HG03039 (cell line): ENCODE measurements around the gene ZNF541.

ENCODE experiments used
- ATAC-seq: cut with Tn5 transposase; IDR thresholded peaks from one replicate; pipeline ENCODE4 v1.9.1; 2021; ENCODE audit warnings: mild to moderate bottlenecking, moderate library complexity; ENCODE audit not compliant: unreplicated experiment

Gene ZNF541

DNA sequence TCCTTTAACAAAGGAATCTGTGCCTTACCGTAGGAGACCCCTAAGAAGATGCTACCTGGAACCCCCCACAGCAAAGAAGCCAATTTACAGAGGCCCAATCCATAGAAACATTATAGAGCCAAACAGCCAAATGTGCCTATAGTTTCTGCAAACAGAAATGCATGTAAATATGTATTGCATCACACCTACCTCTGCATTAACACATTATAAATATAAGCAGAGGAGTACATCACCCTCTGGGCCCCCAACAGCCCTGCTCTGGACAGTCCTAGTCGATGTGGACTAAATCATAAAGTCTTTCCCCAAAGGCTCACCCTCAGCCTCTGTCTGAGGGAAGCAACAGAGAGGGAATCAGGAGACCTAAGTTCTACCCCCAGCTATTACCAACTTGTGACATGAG, 25.7 kb downstream of the ZNF541 start:
- ATAC-seq: no peak

DNA sequence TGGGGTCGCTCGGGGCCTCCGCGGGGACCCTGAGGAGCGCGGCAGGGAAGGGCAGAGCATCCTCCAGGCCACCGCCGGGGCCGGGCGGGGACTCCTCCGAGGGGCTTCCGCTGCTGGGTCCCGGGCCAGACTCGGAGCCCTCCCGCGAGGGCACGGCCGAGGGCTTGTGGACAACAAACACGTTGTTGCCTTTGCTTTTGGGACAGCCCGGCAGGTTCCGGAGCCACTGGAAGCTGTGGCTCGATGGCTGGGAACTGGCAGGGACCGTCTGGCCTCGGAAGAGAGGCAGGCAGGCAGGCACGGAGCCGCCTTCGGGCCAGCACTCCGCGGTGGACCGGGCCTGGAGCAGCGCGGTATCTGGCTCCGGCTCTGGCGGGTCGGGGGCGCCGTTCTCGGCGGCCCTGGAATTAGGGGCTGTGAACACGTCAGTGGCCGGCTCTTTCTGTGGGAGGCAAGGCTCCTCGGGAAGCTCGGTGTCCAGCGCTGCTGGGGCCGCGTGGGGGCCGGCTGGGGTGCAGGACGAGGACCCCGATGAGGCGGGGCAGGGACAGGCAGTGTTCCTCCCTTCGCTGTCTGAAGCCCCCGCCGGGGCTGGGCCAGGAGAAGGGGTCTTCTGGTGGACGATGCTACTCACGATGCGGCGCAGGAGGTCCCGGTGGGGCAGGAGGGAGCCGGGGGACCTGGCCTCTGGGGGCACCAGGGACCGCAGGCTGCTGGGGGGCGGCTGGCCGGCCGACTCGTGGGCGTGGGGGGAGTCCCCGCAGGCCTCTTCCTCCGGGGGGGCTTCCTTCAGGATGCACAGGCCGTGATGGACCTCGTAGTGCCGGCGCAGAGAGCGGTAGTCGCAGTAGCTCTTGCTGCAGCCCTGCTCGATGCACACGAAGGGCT, 27.6 kb downstream of the ZNF541 start:
- no peak for ATAC-seq

DNA sequence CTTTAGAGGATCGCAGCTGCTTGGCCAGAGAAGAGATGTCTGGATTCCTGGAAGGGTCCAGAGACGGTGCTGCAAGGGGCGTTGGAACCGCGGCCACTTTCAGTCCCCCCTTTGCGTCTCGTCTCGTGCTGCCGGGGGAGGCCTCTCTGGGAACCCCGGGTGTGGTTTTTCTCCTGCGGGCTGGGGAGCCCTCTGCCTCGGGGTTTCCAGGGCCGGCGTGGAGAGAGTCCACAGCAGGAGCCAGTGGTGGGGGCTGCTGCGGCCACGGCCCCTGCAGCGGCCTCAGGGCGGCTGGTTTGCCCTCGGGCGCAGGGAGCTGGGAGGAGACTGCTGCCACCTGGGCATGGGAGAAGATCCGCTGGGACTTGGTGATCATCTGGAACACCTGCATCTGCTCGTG, 28.5 kb downstream of the ZNF541 start:
- no peak for ATAC-seq

DNA sequence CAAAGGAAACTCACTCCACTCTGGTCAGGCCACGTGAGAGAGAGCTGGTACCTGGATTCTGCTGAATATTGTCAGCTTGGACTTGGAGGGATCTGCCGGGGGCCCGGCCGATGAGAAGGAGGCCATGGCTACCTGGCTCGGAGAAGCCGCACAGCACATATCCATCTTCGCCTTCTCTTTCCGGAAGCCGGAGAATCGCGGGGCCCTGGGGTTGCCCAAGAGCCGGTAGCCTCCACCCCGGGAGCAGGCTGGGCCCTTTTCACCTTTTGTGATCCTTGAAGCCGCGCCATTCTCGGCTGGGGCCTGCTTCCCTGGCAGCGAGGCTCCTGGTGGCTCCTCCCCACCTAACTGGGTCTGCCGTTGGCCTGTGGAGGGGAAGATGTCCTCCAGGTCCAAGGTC, 28.9 kb downstream of the ZNF541 start:
- no peak for ATAC-seq

DNA sequence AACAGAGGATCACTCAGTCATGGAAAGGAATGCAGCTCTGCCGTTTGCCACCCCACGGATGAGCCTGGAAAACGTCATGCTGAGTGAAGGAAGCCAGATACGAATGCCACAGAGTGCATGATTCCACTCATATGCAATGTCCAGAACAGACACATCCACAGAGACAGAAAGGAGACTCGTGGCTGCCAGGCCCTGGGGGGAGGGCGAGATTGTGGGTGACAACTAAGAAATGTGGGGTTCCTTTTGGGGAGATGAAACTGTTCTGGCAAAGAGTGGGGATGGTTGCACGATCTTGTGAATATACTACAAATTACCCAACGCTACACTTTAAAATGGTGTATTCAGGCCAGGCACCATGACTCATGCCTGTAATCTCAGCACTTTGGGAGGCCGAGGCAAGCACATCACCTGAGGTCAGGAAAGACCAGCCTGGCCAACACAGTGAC, 30.9 kb downstream of the ZNF541 start:
- ATAC-seq: no peak

DNA sequence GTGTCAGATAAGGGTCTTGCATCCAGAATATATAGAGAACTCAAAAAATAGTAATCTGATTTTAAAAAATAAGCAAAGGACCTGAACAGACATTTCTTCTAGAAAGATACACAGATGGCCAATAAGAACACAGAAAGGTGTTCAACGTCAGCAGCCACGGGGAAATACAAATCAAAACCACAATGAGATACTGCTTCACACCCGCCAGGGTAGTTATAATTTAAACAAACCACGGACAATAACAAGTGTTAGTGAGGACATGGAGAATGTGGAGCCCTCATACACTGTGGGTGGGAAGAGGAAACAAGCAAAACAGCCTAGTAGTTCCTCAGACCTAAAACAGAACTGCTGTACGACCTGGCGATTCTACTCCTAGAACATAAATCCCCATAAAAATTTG, 31.4 kb downstream of the ZNF541 start:
- no peak for ATAC-seq

DNA sequence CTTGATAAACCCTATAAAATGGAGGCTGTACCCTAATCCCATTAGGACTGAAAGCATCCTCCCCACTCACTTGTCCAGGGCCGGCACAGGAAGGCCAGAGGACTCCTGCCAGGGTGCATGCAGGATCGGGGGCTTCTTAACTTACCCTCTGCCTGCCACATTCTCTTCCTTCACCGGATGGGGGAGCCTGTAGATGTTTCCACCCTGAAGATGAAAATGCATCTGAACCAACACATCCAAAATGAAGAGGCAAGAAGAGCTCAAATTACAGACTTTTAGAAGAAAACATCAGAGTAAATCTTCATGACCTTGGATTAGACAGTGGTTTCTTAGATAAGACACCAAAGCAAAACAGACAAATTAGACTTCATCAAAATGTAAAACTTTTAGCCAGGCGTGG, 32.2 kb downstream of the ZNF541 start:
- ATAC-seq: no peak

DNA sequence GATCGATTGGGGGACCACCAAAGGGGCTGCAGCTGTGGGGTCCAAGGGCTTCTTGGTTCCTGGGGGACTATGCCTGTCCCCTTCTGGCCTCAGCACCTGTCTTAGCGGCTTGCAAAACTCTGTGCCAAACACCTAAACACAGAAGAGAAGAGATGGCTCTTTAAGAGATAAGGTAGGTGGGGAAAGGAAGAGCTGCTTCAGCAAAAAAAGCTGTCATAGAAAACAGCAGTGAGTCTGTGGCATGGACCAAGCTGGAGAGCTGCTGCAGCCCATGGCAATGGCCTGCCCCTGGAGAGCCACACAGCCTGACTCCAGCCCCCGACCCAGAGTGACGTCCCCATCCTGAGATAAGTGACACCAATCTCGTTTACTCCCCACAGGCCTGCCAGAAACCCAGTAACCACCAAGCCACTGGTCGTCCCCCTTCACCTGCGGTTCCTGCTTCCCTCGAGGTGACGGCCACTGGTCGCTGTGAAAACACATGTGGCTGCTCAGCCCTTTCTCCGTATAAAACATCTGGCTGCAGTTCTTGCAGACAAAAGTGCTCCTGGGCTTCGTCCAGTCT, 33.1 kb downstream of the ZNF541 start:
- ATAC-seq: no peak

DNA sequence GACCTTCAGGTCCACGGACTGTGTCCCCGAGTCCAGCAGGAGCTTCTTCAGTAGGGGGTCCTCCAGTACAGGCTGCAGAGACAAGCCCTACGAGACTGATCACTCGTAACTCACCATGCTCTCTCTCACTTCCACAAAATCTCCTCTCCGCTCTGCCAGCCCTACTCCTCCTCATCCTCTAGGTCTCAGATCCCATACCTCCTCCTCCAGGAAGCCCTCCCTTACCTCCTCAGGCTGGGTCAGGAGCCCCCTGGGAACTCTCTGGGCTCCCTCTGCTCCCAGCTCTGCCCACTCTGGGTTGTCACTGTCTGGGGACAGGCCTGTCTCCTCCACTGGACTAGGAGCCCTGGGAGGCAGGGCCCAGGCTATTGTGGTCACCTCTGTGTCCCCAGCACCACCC, 34.1 kb downstream of the ZNF541 start:
- no peak for ATAC-seq

DNA sequence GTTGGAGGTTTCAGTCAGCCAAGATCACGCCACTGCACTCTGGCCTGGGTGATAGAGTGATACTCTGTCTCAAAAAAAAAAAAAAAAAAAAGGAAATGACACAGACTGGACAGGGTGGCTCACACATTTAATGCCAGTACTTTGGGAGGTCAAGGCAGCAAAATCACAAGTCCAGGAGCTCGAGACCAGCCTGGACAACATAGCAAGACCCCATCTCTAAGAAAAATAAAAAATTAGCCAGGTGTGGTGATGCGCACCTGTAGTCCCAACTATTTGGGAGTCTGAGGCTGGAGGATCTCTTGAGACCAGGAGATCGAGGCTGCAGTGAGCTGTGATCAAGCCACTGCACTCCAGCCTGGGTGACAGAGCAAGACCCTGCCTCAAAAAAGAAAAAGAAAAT, 35.5 kb downstream of the ZNF541 start:
- ATAC-seq: no peak

DNA sequence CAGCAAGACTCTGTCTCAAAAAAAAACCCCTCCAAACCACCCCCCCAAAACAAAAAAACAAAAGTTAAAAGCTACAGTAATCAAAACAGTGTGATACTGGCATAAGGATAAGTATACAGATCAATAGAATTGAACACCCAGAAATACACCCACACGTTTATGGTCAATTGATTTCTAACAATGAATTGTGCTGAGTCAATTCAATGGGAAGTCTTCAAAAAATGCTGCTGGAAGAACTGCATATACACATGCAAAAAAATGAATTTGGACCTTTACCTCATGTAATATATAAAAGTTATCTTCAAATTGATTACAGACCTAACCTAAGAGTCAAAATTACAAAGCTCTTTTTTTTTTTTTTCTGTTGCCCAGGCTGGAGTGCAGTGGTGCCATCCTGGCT, 38.3 kb downstream of the ZNF541 start:
- no peak for ATAC-seq

DNA sequence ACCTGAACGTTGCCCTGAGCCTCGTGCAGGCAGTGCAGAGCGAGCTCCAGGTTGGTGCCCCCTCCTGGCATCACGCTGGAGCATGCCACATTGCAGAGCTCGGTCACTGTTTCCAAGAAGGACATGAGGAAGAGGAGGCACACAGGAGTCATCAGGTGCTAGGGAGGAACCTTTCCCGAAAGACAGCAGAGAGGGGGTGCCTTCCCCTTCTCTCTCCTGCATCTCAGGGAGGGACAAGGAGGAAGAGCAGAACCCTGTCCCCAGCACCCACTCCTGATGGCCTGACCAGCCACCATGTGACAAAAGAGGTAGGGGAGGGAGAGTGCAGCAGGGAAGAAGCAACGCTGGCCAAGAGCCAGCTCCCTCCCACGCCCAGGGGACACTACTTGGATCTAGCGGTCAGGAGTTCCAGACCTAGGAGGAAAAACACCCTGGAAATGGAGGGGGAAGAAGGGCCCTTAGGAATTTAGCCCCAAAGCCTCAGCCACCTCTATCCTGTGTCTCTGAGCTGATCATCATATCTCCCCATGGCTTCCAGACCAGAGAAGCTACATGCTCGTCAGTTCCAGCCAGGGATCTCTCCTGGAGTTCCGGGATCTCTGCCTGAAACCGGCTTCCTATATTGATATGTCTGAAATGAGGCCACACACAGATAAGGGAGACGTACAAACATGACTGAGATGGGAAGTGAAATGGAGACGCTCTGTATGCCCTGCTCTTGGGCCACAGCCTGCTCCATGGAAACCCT, 41.1 kb downstream of the ZNF541 start:
- no peak for ATAC-seq

DNA sequence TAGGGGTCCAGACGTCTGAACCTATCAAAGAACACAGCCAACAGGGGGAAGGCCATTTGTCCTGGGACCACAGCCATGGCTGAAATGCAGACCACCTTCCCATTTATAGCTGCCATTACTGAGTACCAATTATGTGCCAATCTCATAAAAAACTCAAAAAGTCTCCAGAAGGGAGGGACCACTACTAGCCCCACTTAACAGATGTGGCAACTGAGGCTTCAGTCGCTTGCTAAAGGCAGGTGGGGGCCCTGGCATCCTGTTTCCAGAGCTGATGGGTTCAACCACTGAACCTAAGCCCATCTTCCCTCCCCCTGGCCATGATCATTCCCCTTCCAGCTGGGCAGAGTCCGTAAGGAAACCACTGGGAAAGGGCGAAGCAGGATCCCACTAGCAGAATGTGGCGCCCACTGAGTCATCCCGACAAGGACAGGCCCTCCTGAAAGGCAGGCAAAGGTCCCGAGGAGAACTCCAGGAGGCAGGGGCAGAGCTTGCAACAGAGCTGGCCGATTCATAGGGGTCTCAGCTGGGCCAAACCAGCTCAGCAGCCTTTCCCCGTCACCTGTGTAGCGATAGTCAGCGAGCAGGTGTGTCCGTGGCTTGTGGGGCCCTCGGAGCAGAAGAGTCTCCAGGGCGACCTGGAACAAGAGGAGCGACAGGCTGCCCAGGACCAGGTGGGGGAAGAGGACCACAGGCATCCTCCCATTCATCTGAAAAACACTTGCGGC, 43.8 kb downstream of the ZNF541 start:
- no peak for ATAC-seq

DNA sequence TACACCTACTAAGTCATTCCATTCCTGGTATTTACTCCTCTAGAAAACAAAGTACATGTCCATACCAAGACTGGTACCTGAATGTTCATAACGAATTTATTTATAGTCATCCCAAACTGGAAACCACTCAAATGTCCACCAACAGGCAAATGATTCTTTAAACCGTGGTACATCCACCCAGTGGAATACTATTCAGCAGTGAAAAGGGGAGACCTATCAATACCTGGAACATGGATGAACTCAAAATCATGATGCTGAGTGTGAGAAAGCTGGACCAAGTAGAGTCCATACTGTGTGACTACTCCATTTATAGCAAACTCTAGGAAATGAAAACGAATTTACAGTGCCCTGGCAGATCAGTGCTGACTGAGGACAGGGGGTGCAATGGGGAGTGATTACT, 46.1 kb downstream of the ZNF541 start:
- ATAC-seq: no peak

DNA sequence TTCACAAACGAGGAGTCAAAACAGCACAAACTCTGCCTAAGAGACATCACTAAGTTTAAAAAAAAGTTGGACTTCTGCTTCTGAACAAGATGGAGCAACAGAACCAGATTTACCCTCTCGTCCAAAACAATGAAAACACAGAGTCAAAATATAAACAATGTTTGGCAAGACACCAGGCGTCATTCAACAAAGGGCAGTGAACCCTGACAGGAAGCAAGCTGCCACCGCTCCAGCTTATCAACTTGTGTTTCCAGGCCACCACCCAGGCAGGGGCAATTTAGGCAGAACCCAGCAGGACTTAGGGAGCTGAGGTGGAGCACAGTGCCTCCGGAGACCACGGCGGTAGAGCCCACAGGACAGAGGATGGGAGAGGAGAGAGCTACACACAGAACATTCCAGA, 49.5 kb downstream of the ZNF541 start:
- ATAC-seq: no peak
